ENCODE results near the gene POU4F1. TPM values are rescaled to one million over a fixed set of nuclear protein-coding genes. Genes with fewer than 3 reads are reported as not detected.

The POU4F1 gene
- total RNA-seq, 4 donors from 2014 or later = not detected

DNA sequence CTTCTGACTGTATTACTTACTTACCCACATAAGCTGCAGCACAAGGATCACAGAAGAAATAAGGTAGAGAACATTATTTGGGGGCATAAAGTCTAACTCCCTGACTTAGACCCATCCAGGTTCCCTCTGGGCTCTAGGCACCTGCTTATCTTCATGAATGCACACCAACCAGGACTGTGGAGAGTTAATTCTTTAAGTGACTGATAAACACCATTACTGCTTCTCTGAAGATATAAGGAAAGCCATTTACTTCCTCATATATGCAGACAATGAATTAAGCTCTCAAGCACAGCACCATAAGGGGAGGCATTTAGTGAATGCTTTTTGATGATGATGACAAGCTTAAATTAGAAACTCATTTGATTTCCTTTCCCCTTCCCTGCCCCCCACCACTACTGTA, 33.1 kb upstream of the POU4F1 start:
- H3K36me3 ChIP-seq = peaks cover 0 to 59% (median 0%) of the 10 kb centered on the region in 3 donors
- TF ChIP-seq, protein P1, sequence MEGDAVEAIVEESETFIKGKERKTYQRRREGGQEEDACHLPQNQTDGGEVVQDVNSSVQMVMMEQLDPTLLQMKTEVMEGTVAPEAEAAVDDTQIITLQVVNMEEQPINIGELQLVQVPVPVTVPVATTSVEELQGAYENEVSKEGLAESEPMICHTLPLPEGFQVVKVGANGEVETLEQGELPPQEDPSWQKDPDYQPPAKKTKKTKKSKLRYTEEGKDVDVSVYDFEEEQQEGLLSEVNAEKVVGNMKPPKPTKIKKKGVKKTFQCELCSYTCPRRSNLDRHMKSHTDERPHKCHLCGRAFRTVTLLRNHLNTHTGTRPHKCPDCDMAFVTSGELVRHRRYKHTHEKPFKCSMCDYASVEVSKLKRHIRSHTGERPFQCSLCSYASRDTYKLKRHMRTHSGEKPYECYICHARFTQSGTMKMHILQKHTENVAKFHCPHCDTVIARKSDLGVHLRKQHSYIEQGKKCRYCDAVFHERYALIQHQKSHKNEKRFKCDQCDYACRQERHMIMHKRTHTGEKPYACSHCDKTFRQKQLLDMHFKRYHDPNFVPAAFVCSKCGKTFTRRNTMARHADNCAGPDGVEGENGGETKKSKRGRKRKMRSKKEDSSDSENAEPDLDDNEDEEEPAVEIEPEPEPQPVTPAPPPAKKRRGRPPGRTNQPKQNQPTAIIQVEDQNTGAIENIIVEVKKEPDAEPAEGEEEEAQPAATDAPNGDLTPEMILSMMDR (IDR thresholded peaks at IDR 0.05) = no peak
- TF ChIP-seq POLR2A (IDR thresholded peaks at IDR 0.05) = no peak
- H3K9me3 ChIP-seq = no peaks in the 10 kb centered on the region
- no peaks in the 10 kb centered on the region for H3K27me3 ChIP-seq
- DNase-seq = no peak
- no peaks in the 10 kb centered on the region for H3K4me1 ChIP-seq
- no peak overlapping the region for H3K27ac ChIP-seq
- H3K4me3 ChIP-seq = no peak overlapping the region

DNA sequence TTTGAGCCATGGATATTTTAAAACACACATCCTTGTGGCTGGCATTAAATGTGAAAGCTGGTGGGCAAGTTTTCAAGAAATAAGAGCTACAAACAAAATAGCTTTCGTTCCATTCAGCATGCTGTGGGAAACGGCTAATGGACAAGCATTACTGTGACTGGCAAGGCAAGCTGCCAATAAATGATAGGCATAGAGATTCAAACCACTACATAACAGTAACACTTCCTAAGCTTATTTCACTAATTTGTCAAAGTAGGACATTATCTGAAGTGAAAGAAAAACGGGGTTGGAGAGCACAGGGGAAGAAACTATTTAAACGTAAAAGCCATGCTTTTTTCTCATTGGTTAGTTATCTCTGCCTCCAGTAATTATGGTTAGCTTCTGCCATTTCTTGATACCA, 29.6 kb upstream of the POU4F1 start:
- Histone ChIP-seq H3K36me3 (peaks cover 0 to 49% (median 0%) of the 10 kb centered on the region in 3 donors), H3K4me3 (no peak overlapping the region), H3K4me1 (no peaks in the 10 kb centered on the region), H3K9me3 (no peaks in the 10 kb centered on the region), H3K27ac (no peak overlapping the region), H3K27me3 (no peaks in the 10 kb centered on the region)
- no peak for DNase-seq
- TF ChIP-seq POLR2A (IDR thresholded peaks at IDR 0.05) = no peak

DNA sequence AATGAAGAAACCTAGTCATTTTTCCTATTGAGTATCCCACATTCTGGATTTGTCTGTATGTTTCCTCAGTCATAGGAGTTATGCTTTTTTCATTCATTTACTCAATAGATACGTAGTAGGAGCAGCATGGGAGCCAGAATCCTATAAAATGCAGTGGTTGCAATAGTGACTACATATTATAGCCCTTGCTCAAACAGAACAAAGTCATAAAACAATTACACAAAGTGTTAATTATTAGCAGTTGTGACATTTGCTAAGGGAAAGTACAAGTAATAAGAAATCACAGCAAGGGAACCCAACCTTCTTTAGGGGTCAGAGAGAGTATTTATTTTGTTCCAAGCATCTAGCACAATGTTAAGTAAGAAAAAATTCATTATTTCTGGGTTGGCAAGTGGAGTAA, 27.7 kb upstream of the POU4F1 start:
- Histone ChIP-seq H3K4me1 (no peaks in the 10 kb centered on the region), H3K27me3 (no peaks in the 10 kb centered on the region), H3K36me3 (peaks cover 0 to 45% (median 0%) of the 10 kb centered on the region in 3 donors), H3K9me3 (no peaks in the 10 kb centered on the region), H3K4me3 (no peak overlapping the region), H3K27ac (no peak overlapping the region)
- TF ChIP-seq POLR2A (IDR thresholded peaks at IDR 0.05) = no peak
- TF ChIP-seq, protein P1 (IDR thresholded peaks at IDR 0.05) = no peak
- no peak for DNase-seq

DNA sequence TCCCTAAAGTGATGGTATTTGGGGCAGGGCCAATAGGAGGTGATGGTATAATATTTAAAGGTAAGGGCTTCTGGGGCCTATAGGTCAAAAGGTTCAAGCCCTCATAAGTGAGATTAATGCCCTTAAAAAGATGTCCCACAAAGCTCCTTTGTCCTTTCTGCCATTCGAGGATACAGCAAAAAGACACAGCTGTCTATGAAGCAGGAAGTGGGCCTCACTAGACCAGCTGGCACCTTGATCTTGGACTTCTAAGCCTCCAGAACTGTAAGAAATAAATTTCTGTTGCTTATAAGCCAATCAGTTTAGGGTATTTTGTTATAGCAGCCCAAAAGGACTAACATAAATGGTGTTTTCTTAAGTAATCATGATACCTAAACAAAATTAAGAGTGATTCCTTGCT, 27.2 kb upstream of the POU4F1 start:
- TF ChIP-seq, protein P1 (IDR thresholded peaks at IDR 0.05) = no peak
- TF ChIP-seq POLR2A (IDR thresholded peaks at IDR 0.05) = no peak
- no peaks in the 10 kb centered on the region for H3K27me3 ChIP-seq
- H3K9me3 ChIP-seq = no peaks in the 10 kb centered on the region
- DNase-seq = no peak
- H3K36me3 ChIP-seq = peaks cover 0 to 43% (median 0%) of the 10 kb centered on the region in 3 donors
- no peak overlapping the region for H3K4me3 ChIP-seq
- no peak overlapping the region for H3K27ac ChIP-seq
- H3K4me1 ChIP-seq = no peaks in the 10 kb centered on the region

DNA sequence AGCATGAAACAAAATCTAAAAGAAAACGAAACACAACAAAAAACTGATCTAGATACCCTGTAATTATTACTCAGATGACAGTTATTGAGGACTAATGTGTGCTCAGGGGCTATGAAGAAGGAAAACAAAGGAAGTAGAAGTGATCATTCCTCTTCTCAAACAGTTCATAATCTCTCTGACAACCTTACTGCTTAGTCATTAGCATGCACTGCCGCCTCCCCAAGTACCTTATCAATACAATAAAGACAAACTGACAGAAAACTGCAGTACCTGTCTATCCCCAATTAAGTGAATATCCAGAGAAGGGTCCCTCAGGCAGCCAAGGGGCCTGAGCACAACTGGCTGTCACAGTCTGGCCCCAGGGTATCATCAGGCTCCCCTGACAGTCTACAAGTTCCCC, 22.0 kb upstream of the POU4F1 start:
- Histone ChIP-seq H3K9me3 (no peaks in the 10 kb centered on the region), H3K27me3 (no peaks in the 10 kb centered on the region), H3K27ac (no peak overlapping the region), H3K36me3 (peaks cover 0 to 10% (median 0%) of the 10 kb centered on the region in 3 donors), H3K4me3 (no peak overlapping the region), H3K4me1 (no peaks in the 10 kb centered on the region)
- no peak for TF ChIP-seq POLR2A (IDR thresholded peaks at IDR 0.05)
- TF ChIP-seq, protein P1 (IDR thresholded peaks at IDR 0.05) = no peak
- DNase-seq = no peak

DNA sequence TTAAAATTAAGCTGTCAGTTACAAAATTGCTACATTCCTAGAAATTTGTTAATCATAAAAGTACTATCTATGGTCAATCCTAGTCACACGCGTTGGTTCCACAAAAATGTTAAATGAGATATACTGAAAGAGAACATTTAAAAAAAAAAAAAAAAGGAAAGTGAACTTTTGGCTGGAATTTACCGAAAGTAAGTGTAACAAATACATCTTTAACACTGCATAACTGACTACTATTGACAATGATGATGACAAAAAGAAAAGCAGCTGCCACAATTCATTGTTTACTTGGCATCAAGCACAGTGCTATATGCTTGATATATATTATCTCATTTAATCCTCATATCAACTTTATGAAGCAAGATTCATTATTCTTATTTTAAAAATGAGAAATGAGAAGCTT, 19.8 kb upstream of the POU4F1 start:
- Histone ChIP-seq H3K4me3 (no peak overlapping the region), H3K36me3 (peaks cover 0 to 5% (median 0%) of the 10 kb centered on the region in 3 donors), H3K4me1 (no peaks in the 10 kb centered on the region), H3K27me3 (no peaks in the 10 kb centered on the region), H3K9me3 (no peaks in the 10 kb centered on the region), H3K27ac (no peak overlapping the region)
- DNase-seq = no peak
- TF ChIP-seq POLR2A (IDR thresholded peaks at IDR 0.05) = no peak
- TF ChIP-seq, protein P1 (IDR thresholded peaks at IDR 0.05) = no peak

Measured in Peyer's patch (tissue), 4 donors.